ENCODE results near the gene F8. TPM values are rescaled to one million over a fixed set of nuclear protein-coding genes. Genes with fewer than 3 reads are reported as not detected.

Gene F8
- total RNA-seq, 3 donors from 2014 or later (not counting 1 experiment from before 2014, with no cell fraction given): 1.4 to 4.6 (median 2.8) TPM

GRCh38 chrX:154795016-154795415 lies 227.5 kb downstream of the F8 start:
- peaks cover 6% of the 10 kb centered on the region for H3K4me1 ChIP-seq (ENCODE audit: control insufficient read depth, insufficient read depth, low read length)
- H3K4me3 Mint-ChIP-seq: no peak overlapping the region

GRCh38 chrX:154793084-154793795 lies 229.3 kb downstream of the F8 start:
- Mint-ChIP-seq H3K9me3 (no peaks in the 10 kb centered on the region), H3K27me3 (ENCODE audit: low read depth in 2 of 2) (no peaks in the 10 kb centered on the region), H3K27ac (no peak overlapping the region), H3K4me1 (no peaks in the 10 kb centered on the region), H3K36me3 (no peaks in the 10 kb centered on the region), H3K4me3 (no peak overlapping the region)
- Histone ChIP-seq H3K27ac (ENCODE audit: low read length) (no peak overlapping the region), H3K4me3 (ENCODE audit: low read length) (no peak overlapping the region), H3K36me3 (ENCODE audit: control insufficient read depth, insufficient read depth, low read length) (no peaks in the 10 kb centered on the region), H3K4me1 (ENCODE audit: control insufficient read depth, insufficient read depth, low read length) (no peaks in the 10 kb centered on the region), H3K9me3 (ENCODE audit: control insufficient read depth, insufficient read depth, low read length) (no peaks in the 10 kb centered on the region), H3K27me3 (ENCODE audit: control insufficient read depth, insufficient read depth, low read length) (no peaks in the 10 kb centered on the region)
- DNase-seq (no peak), ATAC-seq (no peak)
- intact Hi-C loops (cut with micrococcal nuclease): no loop called here
- no peak for TF ChIP-seq CTCF (IDR thresholded peaks at IDR 0.05)
- 89% methylated on average over 4 of the region's 7 CpGs for WGBS (ENCODE audit: insufficient coverage)

More at GRCh38 chrX:154795016-154795415, 227.5 kb downstream of the F8 start:
- Mint-ChIP-seq H3K27ac (no peak overlapping the region), H3K36me3 (no peaks in the 10 kb centered on the region), H3K27me3 (ENCODE audit: low read depth in 2 of 2) (no peaks in the 10 kb centered on the region), H3K4me1 (peaks cover 0 to 8% of the 10 kb centered on the region in 2 donors), H3K9me3 (no peaks in the 10 kb centered on the region)
- no CpG with 5 or more reads among the region's 2 CpGs for WGBS (ENCODE audit: insufficient coverage)
- TF ChIP-seq CTCF (IDR thresholded peaks at IDR 0.05): no peak
- Histone ChIP-seq H3K36me3 (ENCODE audit: control insufficient read depth, insufficient read depth, low read length) (no peaks in the 10 kb centered on the region), H3K27ac (ENCODE audit: low read length) (no peak overlapping the region), H3K9me3 (ENCODE audit: control insufficient read depth, insufficient read depth, low read length) (no peaks in the 10 kb centered on the region), H3K27me3 (ENCODE audit: control insufficient read depth, insufficient read depth, low read length) (no peaks in the 10 kb centered on the region), H3K4me3 (ENCODE audit: low read length) (no peak overlapping the region)
- intact Hi-C loops (cut with micrococcal nuclease): no loop called here
- no peak for ATAC-seq
- DNase-seq: no peak

GRCh38 chrX:154791939-154792338 lies 230.6 kb downstream of the F8 start:
- H3K4me1 Mint-ChIP-seq: no peaks in the 10 kb centered on the region
- H3K27ac Mint-ChIP-seq: no peak overlapping the region
- no peaks in the 10 kb centered on the region for H3K36me3 ChIP-seq (ENCODE audit: control insufficient read depth, insufficient read depth, low read length)
- WGBS (ENCODE audit: insufficient coverage): 84% methylated on average over 8 of the region's 8 CpGs
- intact Hi-C loops (cut with micrococcal nuclease): no loop called here
- no peaks in the 10 kb centered on the region for H3K27me3 Mint-ChIP-seq (ENCODE audit: low read depth in 2 of 2)
- no peak for ATAC-seq
- H3K27ac ChIP-seq (ENCODE audit: low read length): no peak overlapping the region
- no peaks in the 10 kb centered on the region for H3K9me3 ChIP-seq (ENCODE audit: control insufficient read depth, insufficient read depth, low read length)
- no peaks in the 10 kb centered on the region for H3K4me1 ChIP-seq (ENCODE audit: control insufficient read depth, insufficient read depth, low read length)
- no peaks in the 10 kb centered on the region for H3K9me3 Mint-ChIP-seq
- no peak for TF ChIP-seq CTCF (IDR thresholded peaks at IDR 0.05)
- no peaks in the 10 kb centered on the region for H3K36me3 Mint-ChIP-seq
- H3K4me3 ChIP-seq (ENCODE audit: low read length): no peak overlapping the region
- no peaks in the 10 kb centered on the region for H3K27me3 ChIP-seq (ENCODE audit: control insufficient read depth, insufficient read depth, low read length)
- H3K4me3 Mint-ChIP-seq: no peak overlapping the region
- no peak for DNase-seq

GRCh38 chrX:154791467-154791866 lies 231.1 kb downstream of the F8 start:
- H3K4me1 Mint-ChIP-seq: no peaks in the 10 kb centered on the region
- H3K9me3 ChIP-seq (ENCODE audit: control insufficient read depth, insufficient read depth, low read length): no peaks in the 10 kb centered on the region
- no peaks in the 10 kb centered on the region for H3K36me3 Mint-ChIP-seq
- H3K27ac ChIP-seq (ENCODE audit: low read length): no peak overlapping the region
- no peaks in the 10 kb centered on the region for H3K4me1 ChIP-seq (ENCODE audit: control insufficient read depth, insufficient read depth, low read length)
- no peaks in the 10 kb centered on the region for H3K27me3 Mint-ChIP-seq (ENCODE audit: low read depth in 2 of 2)
- no peak overlapping the region for H3K4me3 ChIP-seq (ENCODE audit: low read length)
- no peaks in the 10 kb centered on the region for H3K27me3 ChIP-seq (ENCODE audit: control insufficient read depth, insufficient read depth, low read length)
- ATAC-seq (no peak), DNase-seq (no peak)
- 100% methylated on average over 1 of the region's 4 CpGs for WGBS (ENCODE audit: insufficient coverage)
- no peaks in the 10 kb centered on the region for H3K36me3 ChIP-seq (ENCODE audit: control insufficient read depth, insufficient read depth, low read length)
- H3K9me3 Mint-ChIP-seq: no peaks in the 10 kb centered on the region
- intact Hi-C loops (cut with micrococcal nuclease): no loop called here
- no peak for TF ChIP-seq CTCF (IDR thresholded peaks at IDR 0.05)
- H3K27ac Mint-ChIP-seq: no peak overlapping the region
- H3K4me3 Mint-ChIP-seq: no peak overlapping the region
